ENCODE measurements around the gene MEX3A. TPM values are rescaled to one million over a fixed set of nuclear protein-coding genes. Genes with fewer than 3 reads are reported as not detected.

MEX3A gene
- total and polyA plus RNA-seq, 2 donors (not counting 3 experiments of a cell fraction or from before 2014, with no cell fraction given), result 20.2 to 23.6 TPM

GRCh38 chr1:156101880-156102279 is 19.6 kb upstream of the MEX3A start:
- Histone ChIP-seq H3K9me1 (replicated peaks; ENCODE audit: control insufficient read depth, extremely low read depth, insufficient read depth, low read length) (no peaks in the 10 kb centered on the region), H3K4me2 (ENCODE audit: insufficient read depth, low read length) (peak overlapping the region; percentile 28), H3K79me2 (ENCODE audit: control insufficient read depth, insufficient read depth, low read length) (no peaks in the 10 kb centered on the region), H3K27ac (ENCODE audit: insufficient read depth, low read depth, low read length) (peak overlapping the region; percentile 97), H3K9me3 (replicated peaks; ENCODE audit: control insufficient read depth, insufficient read depth, low read length) (no peaks in the 10 kb centered on the region), H3K4me3 (replicated peaks in 1 of 3; ENCODE audit: insufficient read depth in 1 of 3, low read depth in 1 of 3, low read length in 3 of 3) (no peak overlapping the region), H4K20me1 (replicated peaks; ENCODE audit: control insufficient read depth, extremely low read depth, insufficient read depth, low read length) (no peaks in the 10 kb centered on the region), H3K27me3 (ENCODE audit: control insufficient read depth in 2 of 2, insufficient read depth in 2 of 2, low read length in 2 of 2) (no peaks in the 10 kb centered on the region), H2AFZ (ENCODE audit: low read depth, low read length) (no peak overlapping the region), H3K4me1 (ENCODE audit: control insufficient read depth, extremely low read depth, insufficient read depth, low read length) (peaks cover 67% of the 10 kb centered on the region), H3K36me3 (ENCODE audit: control insufficient read depth in 2 of 2, extremely low read depth in 1 of 2, insufficient read depth in 2 of 2, low read length in 2 of 2) (no peaks in the 10 kb centered on the region), H3K9ac (replicated peaks; ENCODE audit: extremely low read depth, insufficient read depth, low read length) (peak overlapping the region; percentile 88)
- peak; percentile 43 for FAIRE-seq
- ChIA-PET CTCF (interaction anchor here (0.6 to 21.0 kb wide), 3 partner anchors 16 to 1622 kb away, joined by 3 to 627 read pairs (median 283); partner anchors contain the start of gene LMNA), POLR2A (interaction anchor here (0.8 to 3.4 kb wide), 3 partner anchors 12 to 27 kb away, joined by 3 to 17 read pairs (median 14); partner anchors contain the start of gene LMNA)
- DNase-seq (ENCODE audit: low read depth, low spot score), result peak; percentile 45
- intact Hi-C loops (cut with micrococcal nuclease) (loop anchor here (1.0 to 5.0 kb wide), 2 partner anchors 28 to 110 kb away; partner anchors contain the start of gene PMF1), dilution Hi-C loops (cut with MboI; ENCODE audit: extremely low pct_ligation_motif_present, low sequenced_read_pairs) (no loop called here)
- BruUV-seq (replicated peaks), result no TSS peak
- TF ChIP-seq EZH2 (IDR thresholded peaks at IDR 0.05; ENCODE audit: borderline replicate concordance, low read depth, low read length, severe bottlenecking), result no peak

- H3K9me3 ChIP-seq (replicated peaks; ENCODE audit: control insufficient read depth, insufficient read depth, low read length), result no peaks in the 10 kb centered on the region
- no peaks in the 10 kb centered on the region for H3K36me3 ChIP-seq (ENCODE audit: control insufficient read depth in 2 of 2, extremely low read depth in 1 of 2, insufficient read depth in 2 of 2, low read length in 2 of 2)
- no peaks in the 10 kb centered on the region for H3K27me3 ChIP-seq (ENCODE audit: control insufficient read depth in 2 of 2, insufficient read depth in 2 of 2, low read length in 2 of 2)
- FAIRE-seq (peak; percentile 46), DNase-seq (ENCODE audit: low read depth, low spot score) (peak; percentile 41)
- intact Hi-C loops (cut with micrococcal nuclease) (loop anchor here (5.0 kb wide), 1 partner anchor 112 kb away; the partner anchor contains the start of gene PMF1), dilution Hi-C loops (cut with MboI; ENCODE audit: extremely low pct_ligation_motif_present, low sequenced_read_pairs) (no loop called here)
- no peaks in the 10 kb centered on the region for H3K9me1 ChIP-seq (replicated peaks; ENCODE audit: control insufficient read depth, extremely low read depth, insufficient read depth, low read length)
- H3K4me1 ChIP-seq (ENCODE audit: control insufficient read depth, extremely low read depth, insufficient read depth, low read length), result peaks cover 72% of the 10 kb centered on the region
- H3K27ac ChIP-seq (ENCODE audit: insufficient read depth, low read depth, low read length), result no peak overlapping the region
- TF ChIP-seq POLR2A (IDR thresholded peaks at IDR 0.05; ENCODE audit: low read depth, low read length), result no peak
- no peak for TF ChIP-seq GATA2 (IDR thresholded peaks at IDR 0.05; ENCODE audit: insufficient read depth, insufficient read length, low read depth, low read length)
- no peaks in the 10 kb centered on the region for H3K79me2 ChIP-seq (ENCODE audit: control insufficient read depth, insufficient read depth, low read length)
- POLR2A ChIA-PET, result interaction anchor here (0.7 to 3.4 kb wide), 3 partner anchors 15 to 73 kb away, joined by 5 to 14 read pairs (median 6); partner anchors contain the start of gene LMNA
- BruUV-seq (replicated peaks), result no TSS peak
- H3K9ac ChIP-seq (replicated peaks; ENCODE audit: extremely low read depth, insufficient read depth, low read length), result no peak overlapping the region
- no peak overlapping the region for H3K4me3 ChIP-seq (replicated peaks in 1 of 3; ENCODE audit: insufficient read depth in 1 of 3, low read depth in 1 of 3, low read length in 3 of 3)
- no peak overlapping the region for H2AFZ ChIP-seq (ENCODE audit: low read depth, low read length)
- H3K4me2 ChIP-seq (ENCODE audit: insufficient read depth, low read length), result no peak overlapping the region
- no peaks in the 10 kb centered on the region for H4K20me1 ChIP-seq (replicated peaks; ENCODE audit: control insufficient read depth, extremely low read depth, insufficient read depth, low read length)
- CTCF ChIA-PET, result interaction anchor here (0.6 to 21.0 kb wide), 6 partner anchors 9 to 125 kb away, joined by 3 to 627 read pairs (median 4); partner anchors contain the start of gene LMNA
Measured at GRCh38 chr1:156100205-156100995, 18.1 kb upstream of the MEX3A start.

All from endothelial cell of umbilical vein (primary cell).